GM12878 (cell line): ENCODE measurements around the gene TIGD1. TPM values are rescaled to one million over a fixed set of nuclear protein-coding genes. Genes with fewer than 3 reads are reported as not detected.

Experiments used
- ATAC-seq: fragments of 200-7000 bp; cut with Tn5 transposase; 3 replicates; pipeline ENCODE4 v1.9.1; 2020; ENCODE audit warnings: mild to moderate bottlenecking, moderate library complexity
- BruUV-seq: library from RNA; stranded (reverse); fragments of 400-500 nt; replicated peaks from 2 replicates; lab custom pipeline; 2021; lab: Mats Ljungman, UMichigan
- CTCF ChIA-PET: fragments of 300-600 bp; sonication (Branson Sonifier 250); formaldehyde crosslinking; extraction: SDS; loops from one replicate; lab custom pipeline; 2021; ENCODE audit warnings: inconsistent platforms; lab: Yijun Ruan, JAX
- POLR2A ChIA-PET: fragments of 350-600 bp; formaldehyde crosslinking; extraction: SDS; loops from one replicate; lab custom pipeline; 2021; ENCODE audit warnings: inconsistent platforms; lab: Charles Lee
- RAD21 ChIA-PET: fragments of 300-600 bp; sonication (Branson Sonifier 250); formaldehyde crosslinking; loops from one replicate; lab custom pipeline; 2023; ENCODE audit warnings: antibody characterized with exemption; ENCODE audit not compliant: unreplicated experiment; lab: Charles Lee
- SMC1A ChIA-PET: fragments of 300-600 bp; sonication (Branson Sonifier 250); formaldehyde crosslinking; loops from one replicate; lab custom pipeline; 2023; ENCODE audit not compliant: unreplicated experiment, uncharacterized antibody; lab: Charles Lee
- DNase-seq: peaks from one replicate; pipeline ENCODE4 v3.0.0-alpha.2; 2011; ENCODE audit warnings: low read depth, low spot score
- FAIRE-seq: peaks from 3 replicates; lab custom pipeline; 2011; peaks lifted over from hg19 to GRCh38; lab: Jason Lieb, UNC
- H2AFZ ChIP-seq: 2 replicates; pipeline ENCODE4 v1.6.0; 2011; ENCODE audit warnings: low read depth, low read length, control low read depth; ENCODE audit not compliant: control insufficient read depth
- H3K27ac ChIP-seq: 2 replicates; pipeline ENCODE4 v1.5.1; 2011; ENCODE audit warnings: control low read depth; ENCODE audit not compliant: control insufficient read depth, insufficient read depth
- H3K27me3 ChIP-seq, 2 experiments: replicated peaks in 1 of 2; 2 replicates each; pipeline versions ENCODE4 v1.6.0 to v1.6.1; 2011; ENCODE audit warnings: low read length in 1 of 2; ENCODE audit not compliant: control insufficient read depth in 2 of 2, insufficient read depth in 2 of 2
- H3K36me3 ChIP-seq, 2 experiments: 2 replicates each; pipeline ENCODE4 v1.5.1; 2011; ENCODE audit warnings: low read length in 1 of 2; ENCODE audit not compliant: control insufficient read depth in 2 of 2, insufficient read depth in 2 of 2
- H3K4me1 ChIP-seq: 2 replicates; pipeline ENCODE4 v1.6.1; 2011; ENCODE audit warnings: mild to moderate bottlenecking, low read length, moderate library complexity, mixed read lengths; ENCODE audit not compliant: control insufficient read depth, insufficient read depth
- H3K4me2 ChIP-seq: 2 replicates; pipeline ENCODE4 v1.6.0; 2011; ENCODE audit warnings: control low read depth; ENCODE audit not compliant: control insufficient read depth, insufficient read depth
- H3K4me3 ChIP-seq: fragments of 200-600 bp; sonication (generic); 2 replicates; pipeline ENCODE4 v1.5.1; 2016
- H3K79me2 ChIP-seq: 2 replicates; pipeline ENCODE4 v1.6.0; 2011; ENCODE audit warnings: low read length; ENCODE audit not compliant: control insufficient read depth, insufficient read depth
- H3K9ac ChIP-seq: 2 replicates; pipeline ENCODE4 v1.8.0; 2011; ENCODE audit warnings: low read length, control low read depth, mixed read lengths; ENCODE audit not compliant: control insufficient read depth, insufficient read depth
- H3K9me3 ChIP-seq: replicated peaks from 3 replicates; pipeline ENCODE4 v1.5.1; 2011; ENCODE audit warnings: mild to moderate bottlenecking, low read length; ENCODE audit not compliant: control insufficient read depth, insufficient read depth
- H4K20me1 ChIP-seq: 2 replicates; pipeline ENCODE4 v1.6.0; 2011; ENCODE audit not compliant: control insufficient read depth, insufficient read depth
- CHD1 ChIP-seq: IDR thresholded peaks from 2 replicates; pipeline ENCODE4 v1.6.1; 2012; ENCODE audit warnings: low read depth, low read length, improper control_type of control experiment
- E2F4 ChIP-seq: IDR thresholded peaks from 2 replicates; pipeline ENCODE4 v1.6.1; 2012; ENCODE audit warnings: low read depth, low read length, improper control_type of control experiment
- HDAC6 ChIP-seq: fragments of 200-600 bp; sonication (generic); IDR thresholded peaks from one replicate; pipeline ENCODE4 v1.8.0; 2017; ENCODE audit warnings: antibody characterized with exemption; ENCODE audit not compliant: unreplicated experiment
- TAF1 ChIP-seq: IDR thresholded peaks from 2 replicates; pipeline ENCODE4 v1.6.1; 2011; ENCODE audit warnings: mild to moderate bottlenecking, low read depth, low read length, borderline replicate concordance
- WGBS: methylation state at CpG from one replicate; pipeline ENCODE4 v1.1.6; 2016; ENCODE audit warnings: low lambda C conversion rate; ENCODE audit not compliant: insufficient replicate concordance, insufficient coverage; ENCODE audit errors: missing lambda C conversion rate; 5-methylcytosine and 5-hydroxymethylcytosine counted together
- in situ Hi-C: fragments of 300-500 bp; cut with MboI; formaldehyde crosslinking; loops from 9 replicates; pipeline ENCODE4 v1.14.3; 2018; ENCODE audit warnings: mixed read lengths
- intact Hi-C: fragments of 100-400 bp; cut with micrococcal nuclease; formaldehyde crosslinking; loops from one replicate; pipeline ENCODE4 v1.14.2; 2022; ENCODE audit not compliant: unreplicated experiment
- polyA plus RNA-seq, 11 experiments: library from polyadenylated mRNA; depleted of rRNA in 4 of 11; unstranded in 6 of 11; stranded (reverse) in 5 of 11; fragments of >200 nt; fragmentation: Nextera tagmentation in 4 of 11; fragmentation: Illumina TruSeq in 1 of 11; extraction: Ambion mirVana in 4 of 11; extraction: Trizol in 1 of 11; gene quantifications; 1 replicate in 1 of 11; 2 replicates in 10 of 11; pipeline versions ENCODE4 v1.2.1 to v1.2.3, GENCODE V29; 2011 to 2016; ENCODE audit warnings: inconsistent platforms in 2 of 11, missing spikeins in 2 of 11, low read depth in 1 of 11
- total RNA-seq, 4 experiments: library from RNA; depleted of rRNA in 3 of 4; stranded (reverse); fragments of >200 nt in 3 of 4; fragmentation: Illumina TruSeq in 1 of 4; extraction: Trizol in 1 of 4; gene quantifications; 2 replicates each; pipeline versions ENCODE4 v1.2.1 to v1.2.3, GENCODE V29; 2013 to 2021
- TF ChIP-seq, protein P1 (sequence below): fragments of 450-650 bp; IDR thresholded peaks from 2 replicates; pipeline ENCODE4 v1.6.1; 2017; ENCODE audit warnings: mild to moderate bottlenecking, moderate library complexity

TIGD1 gene
- total and polyA plus RNA-seq, 10 of the 15 experiments (the other 5 are each of a cell fraction or from before 2014, with no cell fraction given), result 1.4 to 8.4 (median 5.6) TPM

DNA sequence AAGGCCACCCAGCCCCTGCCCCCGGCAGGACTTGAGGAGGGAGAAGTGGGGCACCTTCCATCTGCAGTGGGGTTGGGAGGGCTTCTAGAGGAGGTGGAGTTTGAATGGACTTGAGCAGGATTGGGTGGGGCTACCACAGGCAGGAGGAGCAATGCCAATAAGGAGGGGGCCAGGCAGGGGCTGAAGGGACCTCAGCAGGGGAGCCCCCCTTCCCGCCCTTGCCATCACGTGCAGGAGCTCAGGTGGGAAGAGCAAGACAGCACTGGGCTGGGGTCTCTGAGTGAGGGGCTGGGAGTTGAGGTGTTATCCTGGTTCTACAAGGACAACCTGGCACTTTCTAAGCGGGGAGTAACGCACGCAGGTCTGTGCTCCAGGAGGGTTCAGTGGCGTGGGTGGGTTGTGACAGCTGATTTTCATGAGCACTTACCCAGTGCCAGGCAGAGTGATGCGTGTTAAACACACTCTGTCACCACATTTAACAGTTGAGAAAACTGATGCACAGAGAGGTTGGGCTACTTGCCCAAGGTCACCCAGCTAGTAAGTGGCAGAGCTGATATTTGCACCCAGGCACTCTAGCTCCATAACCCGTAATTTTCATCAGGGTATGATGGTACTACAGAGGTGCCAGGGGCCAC lies 19.6 kb downstream of the TIGD1 start (continued):
- TF ChIP-seq, protein P1, sequence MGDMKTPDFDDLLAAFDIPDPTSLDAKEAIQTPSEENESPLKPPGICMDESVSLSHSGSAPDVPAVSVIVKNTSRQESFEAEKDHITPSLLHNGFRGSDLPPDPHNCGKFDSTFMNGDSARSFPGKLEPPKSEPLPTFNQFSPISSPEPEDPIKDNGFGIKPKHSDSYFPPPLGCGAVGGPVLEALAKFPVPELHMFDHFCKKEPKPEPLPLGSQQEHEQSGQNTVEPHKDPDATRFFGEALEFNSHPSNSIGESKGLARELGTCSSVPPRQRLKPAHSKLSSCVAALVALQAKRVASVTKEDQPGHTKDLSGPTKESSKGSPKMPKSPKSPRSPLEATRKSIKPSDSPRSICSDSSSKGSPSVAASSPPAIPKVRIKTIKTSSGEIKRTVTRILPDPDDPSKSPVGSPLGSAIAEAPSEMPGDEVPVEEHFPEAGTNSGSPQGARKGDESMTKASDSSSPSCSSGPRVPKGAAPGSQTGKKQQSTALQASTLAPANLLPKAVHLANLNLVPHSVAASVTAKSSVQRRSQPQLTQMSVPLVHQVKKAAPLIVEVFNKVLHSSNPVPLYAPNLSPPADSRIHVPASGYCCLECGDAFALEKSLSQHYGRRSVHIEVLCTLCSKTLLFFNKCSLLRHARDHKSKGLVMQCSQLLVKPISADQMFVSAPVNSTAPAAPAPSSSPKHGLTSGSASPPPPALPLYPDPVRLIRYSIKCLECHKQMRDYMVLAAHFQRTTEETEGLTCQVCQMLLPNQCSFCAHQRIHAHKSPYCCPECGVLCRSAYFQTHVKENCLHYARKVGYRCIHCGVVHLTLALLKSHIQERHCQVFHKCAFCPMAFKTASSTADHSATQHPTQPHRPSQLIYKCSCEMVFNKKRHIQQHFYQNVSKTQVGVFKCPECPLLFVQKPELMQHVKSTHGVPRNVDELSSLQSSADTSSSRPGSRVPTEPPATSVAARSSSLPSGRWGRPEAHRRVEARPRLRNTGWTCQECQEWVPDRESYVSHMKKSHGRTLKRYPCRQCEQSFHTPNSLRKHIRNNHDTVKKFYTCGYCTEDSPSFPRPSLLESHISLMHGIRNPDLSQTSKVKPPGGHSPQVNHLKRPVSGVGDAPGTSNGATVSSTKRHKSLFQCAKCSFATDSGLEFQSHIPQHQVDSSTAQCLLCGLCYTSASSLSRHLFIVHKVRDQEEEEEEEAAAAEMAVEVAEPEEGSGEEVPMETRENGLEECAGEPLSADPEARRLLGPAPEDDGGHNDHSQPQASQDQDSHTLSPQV, result no peak
- no peak for TF ChIP-seq E2F4
- no peak for TF ChIP-seq HDAC6

- H2AFZ ChIP-seq, result no peak overlapping the region
- no peaks in the 10 kb centered on the region for H3K4me1 ChIP-seq
- DNase-seq, result no peak
- no peak overlapping the region for H3K4me2 ChIP-seq
- TF ChIP-seq CHD1 (no peak), TAF1 (no peak)
- no peak overlapping the region for H3K4me3 ChIP-seq
- no peak for FAIRE-seq
- 57% methylated on average over 14 of the region's 17 CpGs for WGBS
- ATAC-seq, result no peak
- CTCF ChIA-PET, result no interaction called here
- H3K9me3 ChIP-seq, result no peaks in the 10 kb centered on the region
- no peaks in the 10 kb centered on the region for H3K36me3 ChIP-seq
- H3K79me2 ChIP-seq, result no peaks in the 10 kb centered on the region
- in situ Hi-C loops, result no loop called here
- H4K20me1 ChIP-seq, result no peaks in the 10 kb centered on the region
- H3K9ac ChIP-seq, result no peak overlapping the region
- no peaks in the 10 kb centered on the region; a peak in 1 of 4 replicates for H3K27me3 ChIP-seq
- SMC1A ChIA-PET, result no interaction called here
- intact Hi-C loops, result no loop called here
- BruUV-seq, result no TSS peak
- RAD21 ChIA-PET, result no interaction called here
- POLR2A ChIA-PET, result no interaction called here
- H3K27ac ChIP-seq, result no peak overlapping the region
Measured at GRCh38 chr2:232529806-232530547, 20.4 kb downstream of the TIGD1 start.
